A673 (cell line): ENCODE data around the gene LANCL2.

Experiments used
- CTCF ChIP-seq: fragments of 300-800, 200-600 bp; sonication (generic); conservative IDR thresholded peaks from 2 replicates; pipeline ENCODE4 v1.5.1; 2017; ENCODE audit warnings: low read depth, mild to moderate bottlenecking, antibody characterized with exemption, low read length, moderate library complexity, mixed read lengths
- EZH2 ChIP-seq: fragments of 200-600 bp; sonication (generic); IDR thresholded peaks from 2 replicates; pipeline ENCODE4 v1.6.1; 2017; ENCODE audit warnings: borderline replicate concordance, low read depth, mild to moderate bottlenecking, mixed read lengths, antibody characterized with exemption, low read length; ENCODE audit not compliant: poor library complexity, severe bottlenecking

GRCh38 chr7:55427342-55427741, 62.2 kb downstream of the LANCL2 start:
- TF ChIP-seq CTCF: no peak
- no peak for TF ChIP-seq EZH2
